ENCODE measurements around the gene ASB14. TPM values are rescaled to one million over a fixed set of nuclear protein-coding genes. Genes with fewer than 3 reads are reported as not detected.
"Not testable (repeated sequence)": the region's sequence is repeated elsewhere in the genome, so short reads cannot be mapped to it uniquely, and the experiment has no call there.

Gene ASB14
- total RNA-seq, 2 experiments from 2014 or later: not detected

- peaks cover 2% of the 10 kb centered on the region for H3K27me3 Mint-ChIP-seq
- POLR2A ChIA-PET: no interaction called here
- ATAC-seq (ENCODE audit: poor library complexity) (no peak), DNase-seq (no peak)
- Histone ChIP-seq H3K4me1 (ENCODE audit: insufficient read depth, low read length) (no peaks in the 10 kb centered on the region), H3K27ac (ENCODE audit: low read depth in 1 of 2, low read length in 2 of 2) (no peak overlapping the region), H3K9me3 (ENCODE audit: control insufficient read depth in 1 of 2, insufficient read depth in 1 of 2, low read length in 2 of 2) (no peaks in the 10 kb centered on the region), H3K4me3 (ENCODE audit: low read length) (no peak overlapping the region), H3K36me3 (ENCODE audit: insufficient read depth, low read length) (no peaks in the 10 kb centered on the region), H3K27me3 (ENCODE audit: control insufficient read depth in 1 of 2, insufficient read depth in 2 of 2, low read length in 2 of 2) (peaks cover 0 to 2% of the 10 kb centered on the region in 2 experiments)
- no peak overlapping the region for H3K27ac Mint-ChIP-seq
- H3K9me3 Mint-ChIP-seq: no peaks in the 10 kb centered on the region
- no peaks in the 10 kb centered on the region for H3K36me3 Mint-ChIP-seq (ENCODE audit: low read depth)
- intact Hi-C loops (cut with DNase I, micrococcal nuclease): no loop called here
- CTCF ChIA-PET: no interaction called here
- no peaks in the 10 kb centered on the region for H3K4me1 Mint-ChIP-seq (ENCODE audit: low read depth)
- no peak for TF ChIP-seq CTCF (IDR thresholded peaks at IDR 0.05)
- no peak overlapping the region for H3K4me3 Mint-ChIP-seq
Measured at GRCh38 chr3:57309769-57310360, 17.4 kb upstream of the ASB14 start.

- H3K27me3 ChIP-seq (ENCODE audit: control insufficient read depth in 1 of 2, insufficient read depth in 2 of 2, low read length in 2 of 2); H3K4me1 Mint-ChIP-seq (ENCODE audit: low read depth); H3K36me3 ChIP-seq (ENCODE audit: insufficient read depth, low read length); ATAC-seq (ENCODE audit: poor library complexity); H3K27ac Mint-ChIP-seq; H3K4me3 Mint-ChIP-seq; H3K27ac ChIP-seq (ENCODE audit: low read depth in 1 of 2, low read length in 2 of 2); POLR2A ChIA-PET; DNase-seq; intact Hi-C loops (cut with DNase I, micrococcal nuclease); CTCF ChIA-PET; H3K4me1 ChIP-seq (ENCODE audit: insufficient read depth, low read length); H3K36me3 Mint-ChIP-seq (ENCODE audit: low read depth); H3K9me3 Mint-ChIP-seq; H3K4me3 ChIP-seq (ENCODE audit: low read length); H3K9me3 ChIP-seq (ENCODE audit: control insufficient read depth in 1 of 2, insufficient read depth in 1 of 2, low read length in 2 of 2): not testable (repeated sequence)
- H3K27me3 Mint-ChIP-seq: peaks cover 17% of the 10 kb centered on the region
Measured at GRCh38 chr3:57303520-57303919, 11.0 kb upstream of the ASB14 start.

- Histone ChIP-seq H3K9me3 (ENCODE audit: control insufficient read depth in 1 of 2, insufficient read depth in 1 of 2, low read length in 2 of 2) (no peaks in the 10 kb centered on the region), H3K4me3 (ENCODE audit: low read length) (no peak overlapping the region), H3K27ac (ENCODE audit: low read depth in 1 of 2, low read length in 2 of 2) (no peak overlapping the region), H3K4me1 (ENCODE audit: insufficient read depth, low read length) (no peaks in the 10 kb centered on the region), H3K27me3 (ENCODE audit: control insufficient read depth in 1 of 2, insufficient read depth in 2 of 2, low read length in 2 of 2) (peaks cover 4 to 5% of the 10 kb centered on the region in 2 experiments), H3K36me3 (ENCODE audit: insufficient read depth, low read length) (no peaks in the 10 kb centered on the region)
- TF ChIP-seq CTCF (IDR thresholded peaks at IDR 0.05): no peak
- Mint-ChIP-seq H3K27me3 (peaks cover 32% of the 10 kb centered on the region), H3K4me1 (ENCODE audit: low read depth) (no peaks in the 10 kb centered on the region), H3K4me3 (no peak overlapping the region), H3K9me3 (no peaks in the 10 kb centered on the region), H3K36me3 (ENCODE audit: low read depth) (no peaks in the 10 kb centered on the region), H3K27ac (no peak overlapping the region)
- ATAC-seq (ENCODE audit: poor library complexity) (no peak), DNase-seq (peak in 2 of 14 experiments; percentile 2 to 17)
- POLR2A ChIA-PET: no interaction called here
- intact Hi-C loops (cut with DNase I, micrococcal nuclease): no loop called here
- CTCF ChIA-PET: no interaction called here
Measured at GRCh38 chr3:57298041-57298440, 5.6 kb upstream of the ASB14 start.

GRCh38 chr3:57292897-57293526, 527 bp upstream of the ASB14 start:
- H3K27ac Mint-ChIP-seq: no peak overlapping the region
- H3K4me3 Mint-ChIP-seq: no peak overlapping the region
- H3K9me3 Mint-ChIP-seq: no peaks in the 10 kb centered on the region
- ATAC-seq (ENCODE audit: poor library complexity) (no peak), DNase-seq (no peak)
- peaks cover 29% of the 10 kb centered on the region for H3K27me3 Mint-ChIP-seq
- no peaks in the 10 kb centered on the region for H3K36me3 Mint-ChIP-seq (ENCODE audit: low read depth)
- ChIA-PET POLR2A (no interaction called here), CTCF (no interaction called here)
- Histone ChIP-seq H3K4me3 (ENCODE audit: low read length) (no peak overlapping the region), H3K4me1 (ENCODE audit: insufficient read depth, low read length) (no peaks in the 10 kb centered on the region), H3K36me3 (ENCODE audit: insufficient read depth, low read length) (no peaks in the 10 kb centered on the region), H3K9me3 (ENCODE audit: control insufficient read depth in 1 of 2, insufficient read depth in 1 of 2, low read length in 2 of 2) (no peaks in the 10 kb centered on the region), H3K27ac (ENCODE audit: low read depth in 1 of 2, low read length in 2 of 2) (no peak overlapping the region), H3K27me3 (ENCODE audit: control insufficient read depth in 1 of 2, insufficient read depth in 2 of 2, low read length in 2 of 2) (peaks cover 0 to 8% of the 10 kb centered on the region in 2 experiments)
- TF ChIP-seq CTCF (IDR thresholded peaks at IDR 0.05): no peak
- no peaks in the 10 kb centered on the region for H3K4me1 Mint-ChIP-seq (ENCODE audit: low read depth)
- intact Hi-C loops (cut with DNase I, micrococcal nuclease): no loop called here

All from CD4-positive, alpha-beta T cell (primary cell).